Smooth muscle cell of the umbilical artery (primary cell): ENCODE results near the gene EVI2A. TPM values are rescaled to one million over a fixed set of nuclear protein-coding genes. Genes with fewer than 3 reads are reported as not detected.

Experiments used
- total RNA-seq: library from RNA; depleted of rRNA; stranded (reverse); fragments of >200 nt; gene quantifications from 2 replicates; pipeline ENCODE4 v1.2.3, GENCODE V29; 2014

EVI2A gene, protein sequence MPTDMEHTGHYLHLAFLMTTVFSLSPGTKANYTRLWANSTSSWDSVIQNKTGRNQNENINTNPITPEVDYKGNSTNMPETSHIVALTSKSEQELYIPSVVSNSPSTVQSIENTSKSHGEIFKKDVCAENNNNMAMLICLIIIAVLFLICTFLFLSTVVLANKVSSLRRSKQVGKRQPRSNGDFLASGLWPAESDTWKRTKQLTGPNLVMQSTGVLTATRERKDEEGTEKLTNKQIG
- total RNA-seq = 0.09 and 0.59 TPM in 2 replicates

DNA sequence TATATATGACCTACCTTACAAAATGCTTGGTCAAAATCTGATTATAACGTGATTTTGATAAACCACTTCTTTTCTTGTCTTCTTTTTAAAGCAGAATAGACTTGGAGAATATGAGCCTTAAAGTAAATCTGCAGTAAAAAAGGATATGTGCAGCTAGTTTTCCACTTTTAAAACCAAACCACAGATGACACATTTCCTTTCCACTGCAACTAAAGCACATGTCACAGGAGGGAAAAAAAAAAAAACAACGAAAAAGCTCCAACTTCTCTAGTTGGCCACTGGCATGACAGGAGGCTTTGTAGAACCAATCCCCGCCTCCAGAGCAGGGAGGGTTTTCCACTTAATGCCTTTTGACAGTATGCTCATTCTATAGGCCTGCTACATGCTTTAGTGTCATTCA is at the start of gene EVI2A:
EVI2A (minus strand) TSS at position 142 of the 400 bp plus-strand sequence. CDS start 2,609 bp downstream, outside the sequence.

GRCh38 chr17:31313982-31314781 is 7.2 kb downstream of the EVI2A start, which contains the start of gene EVI2B:
Gene EVI2B (minus strand): TSS chr17:31314054. CDS start chr17:31305609, 8,445 bp downstream.

GRCh38 chr17:31297090-31297489 is 24.3 kb downstream of the EVI2A start, which contains the start of gene OMG:
Gene OMG (minus strand): TSS chr17:31297239. CDS start chr17:31296331, 908 bp downstream.

Other genes starting within 250 kb of the EVI2A start
- 73.0 and 89.5 TPM in 2 replicates for gene NF1, start 226.6 kb downstream of the EVI2A start, total RNA-seq
- gene OMG, start 24.4 kb downstream of the EVI2A start, total RNA-seq = not detected in 2 replicates
- gene EVI2B, start 7.6 kb downstream of the EVI2A start, total RNA-seq = not detected in 2 replicates
- under 0.01 and 0.74 TPM in 2 replicates for gene RAB11FIP4, start 70.1 kb upstream of the EVI2A start, total RNA-seq